ENCODE measurements around the gene DNER. TPM values are rescaled to one million over a fixed set of nuclear protein-coding genes. Genes with fewer than 3 reads are reported as not detected.

The DNER gene
- total and polyA plus RNA-seq, 10 of the 15 experiments (the other 5 are each of a cell fraction or from before 2014, with no cell fraction given), result 0.04 to 0.08 (median 0.07) TPM; not detected in 7

DNA sequence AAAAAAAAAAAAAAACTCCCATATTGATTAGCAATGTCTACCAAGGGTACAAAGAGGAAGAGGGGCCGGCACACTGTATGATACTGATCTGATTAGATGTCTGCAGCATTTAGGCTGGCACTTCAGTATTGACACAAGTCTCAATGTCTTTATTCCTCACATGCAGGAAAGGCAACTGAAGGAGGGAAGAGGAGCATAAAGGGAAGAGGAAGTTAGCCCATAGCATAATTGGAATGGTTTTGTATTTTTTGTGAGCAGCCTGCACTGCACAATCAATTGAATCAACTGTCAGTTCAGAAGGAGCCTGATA lies 79.0 kb downstream of the DNER start (continued):
- TF ChIP-seq, protein P1, sequence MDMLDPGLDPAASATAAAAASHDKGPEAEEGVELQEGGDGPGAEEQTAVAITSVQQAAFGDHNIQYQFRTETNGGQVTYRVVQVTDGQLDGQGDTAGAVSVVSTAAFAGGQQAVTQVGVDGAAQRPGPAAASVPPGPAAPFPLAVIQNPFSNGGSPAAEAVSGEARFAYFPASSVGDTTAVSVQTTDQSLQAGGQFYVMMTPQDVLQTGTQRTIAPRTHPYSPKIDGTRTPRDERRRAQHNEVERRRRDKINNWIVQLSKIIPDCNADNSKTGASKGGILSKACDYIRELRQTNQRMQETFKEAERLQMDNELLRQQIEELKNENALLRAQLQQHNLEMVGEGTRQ (IDR thresholded peaks at IDR 0.05; ENCODE audit: borderline replicate concordance, low read depth, low read length), result no peak
- TF ChIP-seq YBX1 (IDR thresholded peaks at IDR 0.05), result no peak
- no peak for TF ChIP-seq ZNF384 (IDR thresholded peaks at IDR 0.05; ENCODE audit: borderline replicate concordance, low read depth, low read length)
- TF ChIP-seq, protein P2, sequence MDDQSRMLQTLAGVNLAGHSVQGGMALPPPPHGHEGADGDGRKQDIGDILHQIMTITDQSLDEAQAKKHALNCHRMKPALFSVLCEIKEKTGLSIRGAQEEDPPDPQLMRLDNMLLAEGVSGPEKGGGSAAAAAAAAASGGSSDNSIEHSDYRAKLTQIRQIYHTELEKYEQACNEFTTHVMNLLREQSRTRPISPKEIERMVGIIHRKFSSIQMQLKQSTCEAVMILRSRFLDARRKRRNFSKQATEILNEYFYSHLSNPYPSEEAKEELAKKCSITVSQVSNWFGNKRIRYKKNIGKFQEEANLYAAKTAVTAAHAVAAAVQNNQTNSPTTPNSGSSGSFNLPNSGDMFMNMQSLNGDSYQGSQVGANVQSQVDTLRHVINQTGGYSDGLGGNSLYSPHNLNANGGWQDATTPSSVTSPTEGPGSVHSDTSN (IDR thresholded peaks at IDR 0.05; ENCODE audit: insufficient replicate concordance, low read depth, low read length), result no peak
- no peak for TF ChIP-seq PAX8 (IDR thresholded peaks at IDR 0.05)
- no peak for TF ChIP-seq MEF2A (IDR thresholded peaks at IDR 0.05; ENCODE audit: insufficient read depth, low read depth, low read length)

DNA sequence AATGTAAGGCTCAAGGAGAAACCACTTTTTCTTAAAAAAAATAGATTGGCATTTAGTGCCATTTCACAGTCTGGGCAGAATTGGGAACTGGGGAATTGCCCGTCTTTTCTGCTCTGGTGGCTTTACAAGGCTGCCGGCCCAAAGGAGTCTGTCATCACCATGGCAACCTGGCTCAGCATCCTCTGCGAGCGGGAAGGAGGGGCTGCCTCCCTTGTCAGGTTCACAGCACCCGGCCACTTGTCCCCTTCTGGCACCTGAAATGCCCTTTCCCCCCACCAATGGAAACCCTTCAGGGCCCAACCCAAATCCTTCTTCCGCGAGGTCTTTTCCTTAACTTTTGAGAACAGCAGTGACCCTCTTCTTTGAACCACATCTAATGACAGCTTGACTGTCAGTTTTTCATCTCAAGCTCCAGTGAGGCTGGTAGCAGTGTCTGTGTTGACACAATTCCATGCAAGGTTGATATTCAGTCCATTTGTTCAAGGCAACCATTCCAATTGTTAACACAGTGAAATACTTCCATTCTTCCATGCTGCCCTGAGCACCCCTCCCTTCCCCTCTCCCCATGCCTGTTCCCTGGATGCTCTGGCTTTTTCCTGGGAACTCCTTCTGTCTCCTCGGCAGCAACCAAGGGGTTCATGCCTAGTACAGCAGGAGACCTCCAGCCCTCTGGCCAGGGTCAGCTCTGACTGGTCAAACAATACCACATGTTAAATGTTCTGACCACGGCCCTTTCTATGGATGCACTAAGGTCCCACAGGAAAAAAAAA lies 79.6 kb downstream of the DNER start:
- SMC1A ChIA-PET (ENCODE audit: uncharacterized antibody, unreplicated experiment), result no interaction called here
- RAD21 ChIA-PET (ENCODE audit: unreplicated experiment), result no interaction called here
- Histone ChIP-seq H3K4me3 (no peak overlapping the region), H2AFZ (ENCODE audit: control insufficient read depth, low read depth, low read length) (no peak overlapping the region), H3K9me3 (replicated peaks; ENCODE audit: control insufficient read depth, insufficient read depth, low read length) (no peaks in the 10 kb centered on the region), H3K9ac (ENCODE audit: control insufficient read depth, insufficient read depth, low read length) (no peak overlapping the region), H3K4me1 (ENCODE audit: control insufficient read depth, insufficient read depth, low read length) (no peaks in the 10 kb centered on the region), H3K79me2 (ENCODE audit: control insufficient read depth, insufficient read depth, low read length) (no peaks in the 10 kb centered on the region), H3K36me3 (ENCODE audit: control insufficient read depth in 2 of 2, insufficient read depth in 2 of 2, low read length in 1 of 2) (no peaks in the 10 kb centered on the region), H4K20me1 (ENCODE audit: control insufficient read depth, insufficient read depth) (no peaks in the 10 kb centered on the region), H3K4me2 (ENCODE audit: control insufficient read depth, insufficient read depth) (no peak overlapping the region), H3K27me3 (replicated peaks in 1 of 2; ENCODE audit: control insufficient read depth in 2 of 2, insufficient read depth in 2 of 2, low read length in 1 of 2) (no peaks in the 10 kb centered on the region; a peak in 2 of 4 replicates), H3K27ac (ENCODE audit: control insufficient read depth, insufficient read depth) (no peak overlapping the region)
- 28% methylated on average over 9 of the region's 9 CpGs for WGBS (ENCODE audit: insufficient coverage, insufficient replicate concordance, low lambda C conversion rate, missing lambda C conversion rate)
- intact Hi-C loops (cut with micrococcal nuclease; ENCODE audit: unreplicated experiment) (no loop called here), in situ Hi-C loops (cut with MboI) (no loop called here)
- no TSS peak for BruUV-seq (replicated peaks)
- POLR2A ChIA-PET, result no interaction called here
- no peak for DNase-seq (ENCODE audit: low read depth, low spot score)
- FAIRE-seq, result no peak
- ATAC-seq, result no peak
- CTCF ChIA-PET, result no interaction called here
- TF ChIP-seq PML (IDR thresholded peaks at IDR 0.05; ENCODE audit: low read length) (no peak), ZBED1 (IDR thresholded peaks at IDR 0.05; ENCODE audit: borderline replicate concordance) (no peak), RFX5 (IDR thresholded peaks at IDR 0.05; ENCODE audit: low read depth, low read length) (no peak), ZNF207 (IDR thresholded peaks at IDR 0.05; ENCODE audit: borderline replicate concordance) (no peak)
- TF ChIP-seq, protein P3, sequence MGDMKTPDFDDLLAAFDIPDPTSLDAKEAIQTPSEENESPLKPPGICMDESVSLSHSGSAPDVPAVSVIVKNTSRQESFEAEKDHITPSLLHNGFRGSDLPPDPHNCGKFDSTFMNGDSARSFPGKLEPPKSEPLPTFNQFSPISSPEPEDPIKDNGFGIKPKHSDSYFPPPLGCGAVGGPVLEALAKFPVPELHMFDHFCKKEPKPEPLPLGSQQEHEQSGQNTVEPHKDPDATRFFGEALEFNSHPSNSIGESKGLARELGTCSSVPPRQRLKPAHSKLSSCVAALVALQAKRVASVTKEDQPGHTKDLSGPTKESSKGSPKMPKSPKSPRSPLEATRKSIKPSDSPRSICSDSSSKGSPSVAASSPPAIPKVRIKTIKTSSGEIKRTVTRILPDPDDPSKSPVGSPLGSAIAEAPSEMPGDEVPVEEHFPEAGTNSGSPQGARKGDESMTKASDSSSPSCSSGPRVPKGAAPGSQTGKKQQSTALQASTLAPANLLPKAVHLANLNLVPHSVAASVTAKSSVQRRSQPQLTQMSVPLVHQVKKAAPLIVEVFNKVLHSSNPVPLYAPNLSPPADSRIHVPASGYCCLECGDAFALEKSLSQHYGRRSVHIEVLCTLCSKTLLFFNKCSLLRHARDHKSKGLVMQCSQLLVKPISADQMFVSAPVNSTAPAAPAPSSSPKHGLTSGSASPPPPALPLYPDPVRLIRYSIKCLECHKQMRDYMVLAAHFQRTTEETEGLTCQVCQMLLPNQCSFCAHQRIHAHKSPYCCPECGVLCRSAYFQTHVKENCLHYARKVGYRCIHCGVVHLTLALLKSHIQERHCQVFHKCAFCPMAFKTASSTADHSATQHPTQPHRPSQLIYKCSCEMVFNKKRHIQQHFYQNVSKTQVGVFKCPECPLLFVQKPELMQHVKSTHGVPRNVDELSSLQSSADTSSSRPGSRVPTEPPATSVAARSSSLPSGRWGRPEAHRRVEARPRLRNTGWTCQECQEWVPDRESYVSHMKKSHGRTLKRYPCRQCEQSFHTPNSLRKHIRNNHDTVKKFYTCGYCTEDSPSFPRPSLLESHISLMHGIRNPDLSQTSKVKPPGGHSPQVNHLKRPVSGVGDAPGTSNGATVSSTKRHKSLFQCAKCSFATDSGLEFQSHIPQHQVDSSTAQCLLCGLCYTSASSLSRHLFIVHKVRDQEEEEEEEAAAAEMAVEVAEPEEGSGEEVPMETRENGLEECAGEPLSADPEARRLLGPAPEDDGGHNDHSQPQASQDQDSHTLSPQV (IDR thresholded peaks at IDR 0.05), result no peak
- TF ChIP-seq, protein P4, sequence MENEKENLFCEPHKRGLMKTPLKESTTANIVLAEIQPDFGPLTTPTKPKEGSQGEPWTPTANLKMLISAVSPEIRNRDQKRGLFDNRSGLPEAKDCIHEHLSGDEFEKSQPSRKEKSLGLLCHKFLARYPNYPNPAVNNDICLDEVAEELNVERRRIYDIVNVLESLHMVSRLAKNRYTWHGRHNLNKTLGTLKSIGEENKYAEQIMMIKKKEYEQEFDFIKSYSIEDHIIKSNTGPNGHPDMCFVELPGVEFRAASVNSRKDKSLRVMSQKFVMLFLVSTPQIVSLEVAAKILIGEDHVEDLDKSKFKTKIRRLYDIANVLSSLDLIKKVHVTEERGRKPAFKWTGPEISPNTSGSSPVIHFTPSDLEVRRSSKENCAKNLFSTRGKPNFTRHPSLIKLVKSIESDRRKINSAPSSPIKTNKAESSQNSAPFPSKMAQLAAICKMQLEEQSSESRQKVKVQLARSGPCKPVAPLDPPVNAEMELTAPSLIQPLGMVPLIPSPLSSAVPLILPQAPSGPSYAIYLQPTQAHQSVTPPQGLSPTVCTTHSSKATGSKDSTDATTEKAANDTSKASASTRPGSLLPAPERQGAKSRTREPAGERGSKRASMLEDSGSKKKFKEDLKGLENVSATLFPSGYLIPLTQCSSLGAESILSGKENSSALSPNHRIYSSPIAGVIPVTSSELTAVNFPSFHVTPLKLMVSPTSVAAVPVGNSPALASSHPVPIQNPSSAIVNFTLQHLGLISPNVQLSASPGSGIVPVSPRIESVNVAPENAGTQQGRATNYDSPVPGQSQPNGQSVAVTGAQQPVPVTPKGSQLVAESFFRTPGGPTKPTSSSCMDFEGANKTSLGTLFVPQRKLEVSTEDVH (IDR thresholded peaks at IDR 0.05; ENCODE audit: low read depth, partially characterized antibody), result no peak
- TF ChIP-seq, protein P5, sequence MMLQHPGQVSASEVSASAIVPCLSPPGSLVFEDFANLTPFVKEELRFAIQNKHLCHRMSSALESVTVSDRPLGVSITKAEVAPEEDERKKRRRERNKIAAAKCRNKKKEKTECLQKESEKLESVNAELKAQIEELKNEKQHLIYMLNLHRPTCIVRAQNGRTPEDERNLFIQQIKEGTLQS (IDR thresholded peaks at IDR 0.05; ENCODE audit: borderline replicate concordance, extremely low read depth, low read depth, low read length), result no peak
